Measurements from ENCODE around the gene PPP1R9B. TPM values are rescaled to one million over a fixed set of nuclear protein-coding genes. Genes with fewer than 3 reads are reported as not detected.

The PPP1R9B gene
- total and polyA plus RNA-seq, 2 donors (not counting 1 experiment from before 2014, with no cell fraction given): 80.7 to 220 TPM

- no peaks in the 10 kb centered on the region for H3K9me3 Mint-ChIP-seq (ENCODE audit: insufficient read depth)
- peaks cover 8 to 20% of the 10 kb centered on the region in 2 donors for H3K4me1 ChIP-seq (ENCODE audit: control insufficient read depth in 2 of 2, insufficient read depth in 2 of 2, low read length in 2 of 2)
- TF ChIP-seq CTCF (IDR thresholded peaks at IDR 0.05) (no peak), EZH2 (IDR thresholded peaks at IDR 0.05; ENCODE audit: borderline replicate concordance, insufficient read depth, low read depth, low read length, poor library complexity, severe bottlenecking) (no peak)
- peak within 1 kb of the TSS; percentile 100 for H3K4me2 ChIP-seq (replicated peaks; ENCODE audit: low read depth, low read length, poor library complexity, severe bottlenecking)
- WGBS (ENCODE audit: insufficient coverage): 1% methylated on average over 68 of the region's 68 CpGs
- ChIA-PET POLR2A (interaction anchor here (0.6 to 2.0 kb wide), 5 partner anchors 11 to 203 kb away, joined by 3 to 7 read pairs (median 5); no protein-coding TSS in a partner anchor), CTCF (interaction anchor here (0.9 to 4.2 kb wide), 43 partner anchors 8 to 267 kb away, joined by 3 to 47 read pairs (median 8); partner anchors contain the start of genes COL1A1, ITGA3 and PPP1R9B)
- peak; percentile 93 for ATAC-seq (ENCODE audit: low read depth)
- H4K20me1 ChIP-seq (ENCODE audit: control insufficient read depth, insufficient read depth, low read length, poor library complexity, severe bottlenecking): peaks cover 6% of the 10 kb centered on the region
- peak within 1 kb of the TSS; percentile 86 for H2AFZ ChIP-seq (ENCODE audit: insufficient read depth, low read depth, low read length, poor library complexity, severe bottlenecking)
- peak within 1 kb of the TSS; percentile 87 for H3K9ac ChIP-seq (ENCODE audit: low read length)
- intact Hi-C loops (cut with micrococcal nuclease): loop anchor here (1.0 to 10.0 kb wide), 6 partner anchors 22 to 387 kb away; partner anchors contain the start of genes EME1 and MRPL27
- peaks cover 13% of the 10 kb centered on the region for H3K79me2 ChIP-seq (ENCODE audit: control insufficient read depth, insufficient read depth, low read length)
- peak within 1 kb of the TSS; percentile 94 for H3K27ac Mint-ChIP-seq
- H3K4me3 ChIP-seq (ENCODE audit: control extremely low read depth in 1 of 5, extremely low read depth in 1 of 5, insufficient read depth in 1 of 5, low read depth in 2 of 5, low read length in 4 of 5): peak within 1 kb of the TSS; percentile 61 to 95 (median 89)
- H3K27ac ChIP-seq (ENCODE audit: low read length in 2 of 2): peak within 1 kb of the TSS; percentile 3 to 77
- peaks cover 0 to 21% of the 10 kb centered on the region in 2 experiments for H3K36me3 ChIP-seq (replicated peaks in 1 of 2; ENCODE audit: control extremely low read depth in 1 of 2, control insufficient read depth in 1 of 2, extremely low read depth in 1 of 2, insufficient read depth in 2 of 2, low read length in 1 of 2)
- no peaks in the 10 kb centered on the region for H3K27me3 Mint-ChIP-seq
- H3K27me3 ChIP-seq (replicated peaks in 1 of 4; ENCODE audit: control extremely low read depth in 1 of 4, control insufficient read depth in 3 of 4, insufficient read depth in 4 of 4, low read length in 3 of 4): peaks cover 0 to 3% (median 0%) of the 10 kb centered on the region in 4 experiments
- no peaks in the 10 kb centered on the region for H3K9me3 ChIP-seq (ENCODE audit: control extremely low read depth in 1 of 3, control insufficient read depth in 2 of 3, insufficient read depth in 1 of 3, low read length in 2 of 3)
- DNase-seq: peak; percentile 98
- peak within 1 kb of the TSS; percentile 99 for H3K4me3 Mint-ChIP-seq
- peaks cover 27% of the 10 kb centered on the region for H3K4me1 Mint-ChIP-seq
Observed at GRCh38 chr17:50094753-50095619, 55.5 kb downstream of the PPP1R9B start, which contains the start of gene PDK2. Gene PDK2, plus strand, starts transcription at chr17:50095351. Its CDS starts 85 bp downstream, at chr17:50095436.
